H1 (cell line): ENCODE measurements around the gene TMEM134. TPM values are rescaled to one million over a fixed set of nuclear protein-coding genes. Genes with fewer than 3 reads are reported as not detected.

Experiments used
- CTCF ChIA-PET: fragments of 300-600 bp; sonication (Branson Sonifier 250); formaldehyde crosslinking; loops from one replicate; lab custom pipeline; 2021; ENCODE audit not compliant: partially characterized antibody; lab: Charles Lee
- POLR2A ChIA-PET: fragments of 300-600 bp; sonication (Branson Sonifier 250); formaldehyde crosslinking; loops from one replicate; lab custom pipeline; 2021; ENCODE audit warnings: inconsistent platforms; ENCODE audit not compliant: partially characterized antibody; lab: Charles Lee
- DNase-seq, 2 experiments: peaks; one replicate each; pipeline versions ENCODE4 v3.0.0 to v3.0.0-alpha.2; 2010 to 2022; ENCODE audit warnings: low spot score in 2 of 2, low read depth in 1 of 2, mixed read lengths in 1 of 2
- FAIRE-seq: peaks from 2 replicates; lab custom pipeline; 2011; peaks lifted over from hg19 to GRCh38; lab: Jason Lieb, UNC
- H2AFZ ChIP-seq: 2 replicates; pipeline ENCODE4 v1.8.1; 2012; ENCODE audit warnings: low read length, inconsistent platforms
- H2AK5ac ChIP-seq: 2 replicates; pipeline ENCODE4 v1.6.1; 2013; ENCODE audit warnings: low read depth, low read length
- H2BK120ac ChIP-seq: replicated peaks from 2 replicates; pipeline ENCODE3; 2013; ENCODE audit warnings: low read depth, low read length, inconsistent platforms
- H2BK12ac ChIP-seq: 2 replicates; pipeline ENCODE4 v1.6.1; 2013; ENCODE audit warnings: low read depth, low read length
- H2BK15ac ChIP-seq: 2 replicates; pipeline ENCODE4 v1.6.1; 2013; ENCODE audit warnings: low read length
- H2BK20ac ChIP-seq: 2 replicates; pipeline ENCODE4 v1.6.1; 2013; ENCODE audit warnings: low read length
- H2BK5ac ChIP-seq: 2 replicates; pipeline ENCODE4 v1.6.1; 2013; ENCODE audit warnings: low read depth, low read length
- H3K14ac ChIP-seq: 2 replicates; pipeline ENCODE4 v1.6.1; 2013; ENCODE audit warnings: inconsistent platforms; ENCODE audit not compliant: insufficient read length
- H3K18ac ChIP-seq: 2 replicates; pipeline ENCODE4 v1.6.1; 2013; ENCODE audit warnings: low read length; ENCODE audit errors: extremely low read depth
- H3K23ac ChIP-seq: 2 replicates; pipeline ENCODE4 v1.6.1; 2013; ENCODE audit warnings: inconsistent platforms; ENCODE audit not compliant: insufficient read length
- H3K23me2 ChIP-seq: 2 replicates; pipeline ENCODE4 v1.6.1; 2013; ENCODE audit warnings: low read depth, low read length
- H3K27ac ChIP-seq: 2 replicates; pipeline ENCODE4 v1.6.1; 2011; ENCODE audit warnings: low read depth, low read length, inconsistent platforms
- H3K27me3 ChIP-seq, 4 experiments: replicated peaks in 1 of 4; 1 replicate in 1 of 4; 2 replicates in 3 of 4; pipeline versions ENCODE4 v1.6.1 to v1.8.1; 2011 to 2013; ENCODE audit warnings: low read length in 3 of 4, mild to moderate bottlenecking in 3 of 4, inconsistent platforms in 2 of 4, mixed read lengths in 2 of 4, moderate library complexity in 1 of 4; ENCODE audit not compliant: control insufficient read depth in 3 of 4, insufficient read depth in 3 of 4; ENCODE audit errors: extremely low read depth in 1 of 4
- H3K36me3 ChIP-seq, 4 experiments: 2 replicates each; pipeline versions ENCODE4 v1.6.1 to v1.8.1; 2011 to 2013; ENCODE audit warnings: mild to moderate bottlenecking in 4 of 4, low read length in 3 of 4, moderate library complexity in 2 of 4, control low read depth in 1 of 4, inconsistent platforms in 1 of 4; ENCODE audit not compliant: insufficient read depth in 4 of 4, control insufficient read depth in 2 of 4
- H3K4ac ChIP-seq: replicated peaks from 2 replicates; pipeline ENCODE3; 2013; ENCODE audit warnings: low read length, low read depth, mixed read lengths, inconsistent platforms; ENCODE audit not compliant: insufficient read length
- H3K4me1 ChIP-seq, 4 experiments: replicated peaks in 1 of 4; 1 replicate in 1 of 4; 2 replicates in 3 of 4; pipeline versions ENCODE4 v1.6.1 to v1.8.1; 2011 to 2013; ENCODE audit warnings: low read length in 3 of 4, inconsistent platforms in 2 of 4, mixed read lengths in 1 of 4; ENCODE audit not compliant: insufficient read depth in 4 of 4, control insufficient read depth in 3 of 4
- H3K4me2 ChIP-seq, 2 experiments: 2 replicates each; pipeline versions ENCODE4 v1.6.1 to v1.8.1; 2011 to 2013; ENCODE audit warnings: low read depth in 2 of 2, low read length in 2 of 2, control low read depth in 1 of 2, inconsistent platforms in 1 of 2, mild to moderate bottlenecking in 1 of 2; ENCODE audit not compliant: insufficient read depth in 1 of 2
- H3K4me3 ChIP-seq, 4 experiments: fragments of 200-600, 300-600 bp in 1 of 4; sonication (generic), shearing (Covaris generic), sonication (Bioruptor Twin) in 1 of 4; 2 replicates each; pipeline versions ENCODE4 v1.5.1 to v1.8.1; 2011 to 2016; ENCODE audit warnings: low read length in 4 of 4, low read depth in 3 of 4, control low read depth in 2 of 4, inconsistent platforms in 2 of 4, mild to moderate bottlenecking in 2 of 4, mixed read lengths in 1 of 4, moderate library complexity in 1 of 4; ENCODE audit not compliant: insufficient read depth in 2 of 4; ENCODE audit errors: extremely low read depth in 1 of 4
- H3K56ac ChIP-seq: replicated peaks from 2 replicates; pipeline ENCODE3; 2013; ENCODE audit warnings: low read depth, mild to moderate bottlenecking, mixed read lengths, low read length, inconsistent platforms; ENCODE audit not compliant: insufficient read length
- H3K79me1 ChIP-seq: 2 replicates; pipeline ENCODE4 v1.6.1; 2013; ENCODE audit warnings: low read depth, low read length, control low read depth
- H3K79me2 ChIP-seq, 2 experiments: 2 replicates each; pipeline versions ENCODE4 v1.6.1 to v1.8.1; 2012 to 2013; ENCODE audit warnings: low read length in 2 of 2, mild to moderate bottlenecking in 2 of 2, inconsistent platforms in 1 of 2; ENCODE audit not compliant: insufficient read depth in 2 of 2, control insufficient read depth in 1 of 2
- H3K9ac ChIP-seq, 4 experiments: replicated peaks in 1 of 4; 1 replicate in 1 of 4; 2 replicates in 3 of 4; pipeline versions ENCODE4 v1.6.1 to v1.8.1; 2011 to 2013; ENCODE audit warnings: low read depth in 3 of 4, low read length in 3 of 4, control low read depth in 2 of 4, mild to moderate bottlenecking in 2 of 4, moderate library complexity in 2 of 4, inconsistent platforms in 1 of 4; ENCODE audit errors: extremely low read depth in 1 of 4
- H3K9me3 ChIP-seq, 2 experiments: 2 replicates each; pipeline versions ENCODE4 v1.6.1 to v1.8.1; 2012 to 2013; ENCODE audit warnings: mild to moderate bottlenecking in 2 of 2, moderate library complexity in 2 of 2, control low read depth in 1 of 2, inconsistent platforms in 1 of 2, low read depth in 1 of 2, low read length in 1 of 2, mixed read lengths in 1 of 2; ENCODE audit not compliant: insufficient read depth in 2 of 2
- H4K20me1 ChIP-seq, 2 experiments: replicated peaks in 1 of 2; 2 replicates each; pipeline versions ENCODE3 to v1.8.1; 2011 to 2013; ENCODE audit warnings: inconsistent platforms in 2 of 2, low read length in 2 of 2, mild to moderate bottlenecking in 1 of 2; ENCODE audit not compliant: insufficient read depth in 2 of 2, control insufficient read depth in 1 of 2
- H4K5ac ChIP-seq: 2 replicates; pipeline ENCODE4 v1.6.1; 2013; ENCODE audit warnings: low read length, low read depth, mixed read lengths, inconsistent platforms; ENCODE audit not compliant: insufficient read length
- H4K8ac ChIP-seq: 2 replicates; pipeline ENCODE4 v1.8.0; 2013; ENCODE audit warnings: mild to moderate bottlenecking, moderate library complexity, low read length, inconsistent platforms; ENCODE audit not compliant: insufficient read depth; ENCODE audit errors: extremely low read depth
- H4K91ac ChIP-seq: replicated peaks from 2 replicates; pipeline ENCODE3; 2013; ENCODE audit warnings: low read length, mixed read lengths, inconsistent platforms; ENCODE audit not compliant: insufficient read length
- CBX8 ChIP-seq: fragments of 300-800, 300-1000 bp; sonication (generic); IDR thresholded peaks from 2 replicates; pipeline ENCODE4 v1.7.1; 2016; ENCODE audit warnings: low read depth, low read length, borderline replicate concordance
- CTBP2 ChIP-seq: IDR thresholded peaks from 2 replicates; pipeline ENCODE4 v1.7.0; 2011; ENCODE audit warnings: borderline replicate concordance, mild to moderate bottlenecking, moderate library complexity, mixed read lengths, low read length; ENCODE audit not compliant: insufficient read depth, insufficient read length
- GTF2F1 ChIP-seq: IDR thresholded peaks from 2 replicates; pipeline ENCODE4 v1.6.1; 2012; ENCODE audit warnings: low read depth, low read length, improper control_type of control experiment, borderline replicate concordance
- JUND ChIP-seq: IDR thresholded peaks from 2 replicates; pipeline ENCODE4 v1.6.1; 2011; ENCODE audit warnings: mild to moderate bottlenecking, improper control_type of control experiment, low read length
- KDM5A ChIP-seq: fragments of 200-600 bp; IDR thresholded peaks from 2 replicates; pipeline ENCODE4 v1.7.1; 2012; ENCODE audit warnings: mild to moderate bottlenecking, low read length, inconsistent platforms, mixed read lengths
- POLR2A ChIP-seq, 2 experiments: IDR thresholded peaks; 1 replicate in 1 of 2; 2 replicates in 1 of 2; pipeline ENCODE4 v1.6.1; 2011; ENCODE audit warnings: low read depth in 2 of 2, low read length in 2 of 2, mild to moderate bottlenecking in 2 of 2; ENCODE audit errors: control extremely low read depth in 1 of 2
- SRF ChIP-seq: IDR thresholded peaks from 2 replicates; pipeline ENCODE4 v1.6.1; 2011; ENCODE audit warnings: mild to moderate bottlenecking, low read depth, low read length, moderate library complexity
- WGBS, 2 experiments: shearing (Covaris generic) in 1 of 2; methylation state at CpG; one replicate each; pipeline versions ENCODE4 v1.1.6 to v1.1.7; 2013 to 2015; ENCODE audit warnings: low lambda C conversion rate in 2 of 2, mixed read lengths in 2 of 2, inconsistent platforms in 1 of 2, low coverage in 1 of 2, missing lambda C conversion rate in 1 of 2; ENCODE audit not compliant: insufficient replicate concordance in 2 of 2, insufficient coverage in 1 of 2, insufficient read length in 1 of 2; ENCODE audit errors: extremely low coverage in 1 of 2, missing lambda C conversion rate in 1 of 2; 5-methylcytosine and 5-hydroxymethylcytosine counted together
- polyA plus RNA-seq, 7 experiments: library from polyadenylated mRNA; depleted of rRNA in 3 of 7; stranded (reverse) in 5 of 7; unstranded in 2 of 7; fragments of >200 nt in 5 of 7; fragments of 200-250 nt in 2 of 7; gene quantifications; 1 replicate in 5 of 7; 2 replicates in 1 of 7; 4 replicates in 1 of 7; pipeline versions ENCODE4 v1.2.1 to v1.2.3, GENCODE V29; 2011 to 2013; ENCODE audit warnings: missing spikeins in 2 of 7, mixed read lengths in 2 of 7
- total RNA-seq: library from RNA; stranded (reverse); fragmentation: NEBNext Ultra II Directional; extraction: Animal tissue kit (Norgen Biotek cat#: 25700); gene quantifications from 2 replicates; pipeline ENCODE4 v1.2.1, GENCODE V29; 2021
- TF ChIP-seq, protein P1 (sequence below): IDR thresholded peaks from 2 replicates; pipeline ENCODE4 v1.6.1; 2012; ENCODE audit warnings: low read length, inconsistent platforms

Gene TMEM134
- total and polyA plus RNA-seq, 2 of the 8 experiments (the other 6 are each of a cell fraction or from before 2014, with no cell fraction given): 32.4 to 229 TPM

DNA sequence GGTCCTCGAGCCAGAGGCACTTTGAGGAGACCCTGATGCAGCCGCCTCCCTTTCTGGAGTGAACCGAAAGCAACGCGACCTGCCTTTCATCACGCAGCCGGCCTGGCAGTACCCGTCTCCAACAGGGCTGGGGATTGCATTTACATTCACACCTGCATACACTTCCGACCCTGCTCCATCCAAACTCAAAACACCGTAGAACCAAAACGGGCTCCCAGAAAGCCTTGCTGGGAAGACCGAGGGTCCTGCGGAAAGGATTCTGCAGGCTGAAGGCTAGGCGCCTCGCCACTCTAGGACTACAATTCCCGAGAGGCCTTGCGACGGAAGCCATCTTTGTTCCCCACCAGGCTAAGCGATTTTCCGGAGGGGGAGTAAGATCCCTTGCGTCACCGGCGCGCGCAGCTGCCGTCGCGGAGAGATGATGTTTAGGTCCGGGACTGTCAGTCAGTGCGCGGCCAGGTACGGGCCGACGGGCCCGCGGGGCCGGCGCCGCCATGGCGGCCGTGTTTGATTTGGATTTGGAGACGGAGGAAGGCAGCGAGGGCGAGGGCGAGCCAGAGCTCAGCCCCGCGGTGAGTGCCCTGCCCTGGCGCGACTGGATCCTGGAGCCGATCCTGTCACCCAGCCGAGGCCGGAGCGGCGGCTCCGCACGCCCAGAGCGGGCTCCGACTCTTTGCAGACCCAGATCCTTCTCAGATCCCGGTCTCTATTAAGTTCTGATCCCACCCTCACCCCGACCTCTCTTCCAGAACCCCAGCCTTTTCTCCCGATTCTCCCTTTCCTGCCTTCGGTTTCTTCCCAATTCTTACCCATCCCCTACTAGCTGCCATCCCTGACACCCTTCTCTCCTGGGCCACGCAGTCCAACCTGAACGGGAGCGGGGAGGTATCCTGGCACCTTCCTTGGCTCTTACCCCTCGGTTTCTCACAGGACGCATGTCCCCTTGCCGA lies 40.7 kb downstream of the TMEM134 start, which contains the start of gene RPS6KB2:
Gene RPS6KB2 (plus strand): TSS at position 443 of the 950 bp plus-strand sequence. CDS start 52 bp downstream, at position 495.
- peaks cover 10% of the 10 kb centered on the region for H3K23me2 ChIP-seq
- no peak within 1 kb of the TSS for H3K23ac ChIP-seq
- DNase-seq (peak; percentile 91 to 100), FAIRE-seq (peak; percentile 83)
- H4K91ac ChIP-seq: peak within 1 kb of the TSS; percentile 73
- peak within 1 kb of the TSS; percentile 98 for H3K4ac ChIP-seq
- peak within 1 kb of the TSS; percentile 11; the same call in 1 of the 2 replicates for H2AK5ac ChIP-seq
- H2BK20ac ChIP-seq: no peak within 1 kb of the TSS
- peak within 1 kb of the TSS; percentile 84 for H4K5ac ChIP-seq
- H4K8ac ChIP-seq: peak within 1 kb of the TSS; percentile 89; the same call in 1 of the 2 replicates
- H3K9me3 ChIP-seq: no peaks in the 10 kb centered on the region
- H3K36me3 ChIP-seq: peaks cover 0 to 9% (median 4%) of the 10 kb centered on the region in 4 experiments; a peak in 5 of 8 replicates
- peak within 1 kb of the TSS; percentile 60 to 96 for H3K4me2 ChIP-seq
- H3K4me1 ChIP-seq: peaks cover 0 to 12% (median 4%) of the 10 kb centered on the region in 4 experiments; a peak in 6 of 7 replicates
- H2AFZ ChIP-seq: peak within 1 kb of the TSS; percentile 37; the same call in 1 of the 2 replicates
- 4% methylated on average over 63 of the region's 68 CpGs; no CpG with 5 or more reads in 1 of the 2 experiments for WGBS, 2 experiments
- peak within 1 kb of the TSS; percentile 77 for H2BK5ac ChIP-seq
- H4K20me1 ChIP-seq: no peaks in the 10 kb centered on the region
- peak within 1 kb of the TSS; percentile 33 for H3K27ac ChIP-seq
- H3K27me3 ChIP-seq: no peaks in the 10 kb centered on the region
- H3K9ac ChIP-seq: peak within 1 kb of the TSS; percentile 72 to 86 (median 77)
- H3K18ac ChIP-seq: peak within 1 kb of the TSS; percentile 24; the same call in 1 of the 2 replicates
- ChIA-PET CTCF (interaction anchor here (1.8 kb wide), 1 partner anchor 27 kb away, joined by 5 read pairs; the partner anchor contains the start of gene PPP1CA), POLR2A (interaction anchor here (0.8 to 3.9 kb wide), 14 partner anchors 9 to 42 kb away, joined by 3 to 37 read pairs (median 4); partner anchors contain the start of genes CABP4, GPR152, PPP1CA and PTPRCAP)
- H3K79me1 ChIP-seq: peaks cover 5% of the 10 kb centered on the region
- peak within 1 kb of the TSS; percentile 26 for H3K56ac ChIP-seq
- H2BK12ac ChIP-seq: no peak within 1 kb of the TSS
- peaks cover 0 to 9% of the 10 kb centered on the region in 2 experiments; a peak in 2 of 4 replicates for H3K79me2 ChIP-seq
- no peak within 1 kb of the TSS for H2BK120ac ChIP-seq
- peak within 1 kb of the TSS; percentile 72; the same call in 1 of the 2 replicates for H2BK15ac ChIP-seq
- no peak within 1 kb of the TSS for H3K14ac ChIP-seq
- peak within 1 kb of the TSS; percentile 66 to 98 (median 90) for H3K4me3 ChIP-seq
- TF ChIP-seq SRF (peak; percentile 90), POLR2A (IDR thresholded peaks at IDR 0.05; ENCODE audit: control extremely low read depth in 1 of 2, low read depth in 2 of 2, low read length in 2 of 2) (peak in 1 of 2 experiments; percentile 91; a peak in 2 of 3 replicates), JUND (no peak), CTBP2 (no peak), KDM5A (peak; percentile 92), CBX8 (no peak), GTF2F1 (no peak)
- TF ChIP-seq, protein P1, sequence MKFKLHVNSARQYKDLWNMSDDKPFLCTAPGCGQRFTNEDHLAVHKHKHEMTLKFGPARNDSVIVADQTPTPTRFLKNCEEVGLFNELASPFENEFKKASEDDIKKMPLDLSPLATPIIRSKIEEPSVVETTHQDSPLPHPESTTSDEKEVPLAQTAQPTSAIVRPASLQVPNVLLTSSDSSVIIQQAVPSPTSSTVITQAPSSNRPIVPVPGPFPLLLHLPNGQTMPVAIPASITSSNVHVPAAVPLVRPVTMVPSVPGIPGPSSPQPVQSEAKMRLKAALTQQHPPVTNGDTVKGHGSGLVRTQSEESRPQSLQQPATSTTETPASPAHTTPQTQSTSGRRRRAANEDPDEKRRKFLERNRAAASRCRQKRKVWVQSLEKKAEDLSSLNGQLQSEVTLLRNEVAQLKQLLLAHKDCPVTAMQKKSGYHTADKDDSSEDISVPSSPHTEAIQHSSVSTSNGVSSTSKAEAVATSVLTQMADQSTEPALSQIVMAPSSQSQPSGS: no peak
